GM23338 (cell line): ENCODE results near the gene EDIL3.

ENCODE experiments used
- CREB1 ChIP-seq: fragments of 250-450 bp; sonication (Bioruptor Pico); IDR thresholded peaks from 2 replicates; pipeline ENCODE4 v1.5.0; 2020; ENCODE audit warnings: low read depth, mild to moderate bottlenecking, moderate library complexity
- EZH2 ChIP-seq: fragments of 200-600 bp; sonication (generic); IDR thresholded peaks from one replicate; pipeline ENCODE4 v1.8.0; 2017; ENCODE audit warnings: antibody characterized with exemption, mild to moderate bottlenecking, low read depth; ENCODE audit not compliant: unreplicated experiment
- NANOG ChIP-seq: IDR thresholded peaks from 2 replicates; pipeline ENCODE4 v1.6.1; 2016; ENCODE audit warnings: antibody characterized with exemption, borderline replicate concordance
- POLR2AphosphoS5 ChIP-seq: IDR thresholded peaks from 2 replicates; pipeline ENCODE4 v1.6.1; 2016; ENCODE audit warnings: antibody characterized with exemption, low read depth
- REST ChIP-seq: IDR thresholded peaks from one replicate; pipeline ENCODE4 v1.6.1; 2018; ENCODE audit warnings: antibody characterized with exemption; ENCODE audit not compliant: unreplicated experiment
- ZNF114 ChIP-seq: fragments of 250-450 bp; sonication (Bioruptor Pico); IDR thresholded peaks from 2 replicates; pipeline ENCODE4 v1.5.0; 2020; ENCODE audit warnings: mild to moderate bottlenecking, moderate library complexity
- ZNF331 ChIP-seq: fragments of 250-450 bp; sonication (Bioruptor Pico); IDR thresholded peaks from 2 replicates; pipeline ENCODE4 v1.5.0; 2020; ENCODE audit warnings: low read depth, mild to moderate bottlenecking, moderate library complexity
- TF ChIP-seq, protein P1 (sequence below), 2 experiments: fragments of 200-600 bp in 1 of 2; sonication (generic) in 1 of 2; conservative IDR thresholded peaks; 2 replicates each; pipeline versions ENCODE4 v1.5.1 to v1.6.1; 2016 to 2017; ENCODE audit warnings: antibody characterized with exemption in 2 of 2, low read depth in 2 of 2, mild to moderate bottlenecking in 2 of 2, moderate library complexity in 1 of 2
- TF ChIP-seq, protein P2 (sequence below): IDR thresholded peaks from 2 replicates; pipeline ENCODE4 v1.6.1; 2016; ENCODE audit warnings: antibody characterized with exemption

- TF ChIP-seq, protein P1, sequence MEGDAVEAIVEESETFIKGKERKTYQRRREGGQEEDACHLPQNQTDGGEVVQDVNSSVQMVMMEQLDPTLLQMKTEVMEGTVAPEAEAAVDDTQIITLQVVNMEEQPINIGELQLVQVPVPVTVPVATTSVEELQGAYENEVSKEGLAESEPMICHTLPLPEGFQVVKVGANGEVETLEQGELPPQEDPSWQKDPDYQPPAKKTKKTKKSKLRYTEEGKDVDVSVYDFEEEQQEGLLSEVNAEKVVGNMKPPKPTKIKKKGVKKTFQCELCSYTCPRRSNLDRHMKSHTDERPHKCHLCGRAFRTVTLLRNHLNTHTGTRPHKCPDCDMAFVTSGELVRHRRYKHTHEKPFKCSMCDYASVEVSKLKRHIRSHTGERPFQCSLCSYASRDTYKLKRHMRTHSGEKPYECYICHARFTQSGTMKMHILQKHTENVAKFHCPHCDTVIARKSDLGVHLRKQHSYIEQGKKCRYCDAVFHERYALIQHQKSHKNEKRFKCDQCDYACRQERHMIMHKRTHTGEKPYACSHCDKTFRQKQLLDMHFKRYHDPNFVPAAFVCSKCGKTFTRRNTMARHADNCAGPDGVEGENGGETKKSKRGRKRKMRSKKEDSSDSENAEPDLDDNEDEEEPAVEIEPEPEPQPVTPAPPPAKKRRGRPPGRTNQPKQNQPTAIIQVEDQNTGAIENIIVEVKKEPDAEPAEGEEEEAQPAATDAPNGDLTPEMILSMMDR (conservative IDR thresholded peaks at IDR 0.05; ENCODE audit: low read depth in 2 of 2) = no peak
- TF ChIP-seq EZH2 (no peak), REST (no peak), ZNF114 (CRISPR knock-in tag) (no peak), POLR2AphosphoS5 (no peak), ZNF331 (CRISPR knock-in tag) (no peak), NANOG (no peak), CREB1 (CRISPR knock-in tag) (no peak)
- TF ChIP-seq, protein P2, sequence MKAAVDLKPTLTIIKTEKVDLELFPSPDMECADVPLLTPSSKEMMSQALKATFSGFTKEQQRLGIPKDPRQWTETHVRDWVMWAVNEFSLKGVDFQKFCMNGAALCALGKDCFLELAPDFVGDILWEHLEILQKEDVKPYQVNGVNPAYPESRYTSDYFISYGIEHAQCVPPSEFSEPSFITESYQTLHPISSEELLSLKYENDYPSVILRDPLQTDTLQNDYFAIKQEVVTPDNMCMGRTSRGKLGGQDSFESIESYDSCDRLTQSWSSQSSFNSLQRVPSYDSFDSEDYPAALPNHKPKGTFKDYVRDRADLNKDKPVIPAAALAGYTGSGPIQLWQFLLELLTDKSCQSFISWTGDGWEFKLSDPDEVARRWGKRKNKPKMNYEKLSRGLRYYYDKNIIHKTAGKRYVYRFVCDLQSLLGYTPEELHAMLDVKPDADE = no peak
These were observed 92.6 kb downstream of the EDIL3 start for GRCh38 chr5:84292000-84292642.
